ENCODE data around the gene FAM111B.
"Not testable (repeated sequence)": the region's sequence is repeated elsewhere in the genome, so short reads cannot be mapped to it uniquely, and the experiment has no call there.

Gene FAM111B

GRCh38 chr11:59095972-59096575 is 11.0 kb upstream of the FAM111B start:
- WGBS, result 86% methylated on average over 1 of the region's 5 CpGs
- not testable (repeated sequence) for H4K91ac ChIP-seq (ENCODE audit: low read length); H2BK15ac ChIP-seq (ENCODE audit: low read depth, poor library complexity, severe bottlenecking); H4K8ac ChIP-seq (ENCODE audit: low read length); H3K18ac ChIP-seq (ENCODE audit: low read depth in 1 of 2, low read length in 2 of 2); H3K14ac ChIP-seq (ENCODE audit: low read length in 2 of 2); H3K9ac ChIP-seq (ENCODE audit: low read length); H3K4me1 ChIP-seq (ENCODE audit: control insufficient read depth, insufficient read depth, low read depth, low read length); H3K4ac ChIP-seq (ENCODE audit: low read depth in 1 of 2, low read length in 2 of 2); H2AK5ac ChIP-seq (ENCODE audit: low read length, severe bottlenecking); H3K79me1 ChIP-seq (replicated peaks; ENCODE audit: low read length, poor library complexity, severe bottlenecking); DNase-seq; H2BK120ac ChIP-seq (ENCODE audit: low read depth, low read length); H2BK12ac ChIP-seq (ENCODE audit: low read length in 2 of 2); H3K9me3 ChIP-seq (ENCODE audit: control insufficient read depth, low read length); H3K4me2 ChIP-seq (ENCODE audit: low read length, poor library complexity, severe bottlenecking); H3K36me3 ChIP-seq (ENCODE audit: control insufficient read depth in 1 of 2, insufficient read depth in 2 of 2, low read depth in 1 of 2, low read length in 2 of 2); H3K4me3 ChIP-seq (ENCODE audit: insufficient read depth in 1 of 2, low read depth in 1 of 2, low read length in 2 of 2); H2BK5ac ChIP-seq (ENCODE audit: low read depth, low read length, poor library complexity, severe bottlenecking); H3K27ac ChIP-seq (ENCODE audit: low read length, poor library complexity, severe bottlenecking); H3K23ac ChIP-seq (ENCODE audit: low read length in 2 of 2); H2AFZ ChIP-seq (ENCODE audit: low read depth, low read length)
- peaks cover 3 to 11% of the 10 kb centered on the region in 2 experiments for H3K27me3 ChIP-seq (ENCODE audit: control insufficient read depth in 1 of 2, insufficient read depth in 1 of 2, low read length in 2 of 2)

- H3K4me3 ChIP-seq (ENCODE audit: insufficient read depth in 1 of 2, low read depth in 1 of 2, low read length in 2 of 2), result no peak overlapping the region
- H3K4me2 ChIP-seq (ENCODE audit: low read length, poor library complexity, severe bottlenecking), result no peak overlapping the region
- H2AFZ ChIP-seq (ENCODE audit: low read depth, low read length), result no peak overlapping the region
- no peak overlapping the region for H4K91ac ChIP-seq (ENCODE audit: low read length)
- no peak overlapping the region for H2AK5ac ChIP-seq (ENCODE audit: low read length, severe bottlenecking)
- H4K8ac ChIP-seq (ENCODE audit: low read length), result no peak overlapping the region
- H3K23ac ChIP-seq (ENCODE audit: low read length in 2 of 2), result no peak overlapping the region
- DNase-seq, result peak; percentile 71
- no peak overlapping the region for H3K27ac ChIP-seq (ENCODE audit: low read length, poor library complexity, severe bottlenecking)
- no peak overlapping the region for H2BK12ac ChIP-seq (ENCODE audit: low read length in 2 of 2)
- 91% methylated on average over 5 of the region's 5 CpGs for WGBS
- H3K36me3 ChIP-seq (ENCODE audit: control insufficient read depth in 1 of 2, insufficient read depth in 2 of 2, low read depth in 1 of 2, low read length in 2 of 2), result no peaks in the 10 kb centered on the region
- peaks cover 4% of the 10 kb centered on the region for H3K4me1 ChIP-seq (ENCODE audit: control insufficient read depth, insufficient read depth, low read depth, low read length)
- H3K4ac ChIP-seq (ENCODE audit: low read depth in 1 of 2, low read length in 2 of 2), result no peak overlapping the region
- no peaks in the 10 kb centered on the region for H3K79me1 ChIP-seq (replicated peaks; ENCODE audit: low read length, poor library complexity, severe bottlenecking)
- H3K27me3 ChIP-seq (ENCODE audit: control insufficient read depth in 1 of 2, insufficient read depth in 1 of 2, low read length in 2 of 2), result peaks cover 9 to 15% of the 10 kb centered on the region in 2 experiments
- H2BK5ac ChIP-seq (ENCODE audit: low read depth, low read length, poor library complexity, severe bottlenecking), result no peak overlapping the region
- H2BK15ac ChIP-seq (ENCODE audit: low read depth, poor library complexity, severe bottlenecking), result no peak overlapping the region
- H2BK120ac ChIP-seq (ENCODE audit: low read depth, low read length), result no peak overlapping the region
- H3K18ac ChIP-seq (ENCODE audit: low read depth in 1 of 2, low read length in 2 of 2), result no peak overlapping the region
- no peak overlapping the region for H3K9ac ChIP-seq (ENCODE audit: low read length)
- no peak overlapping the region for H3K14ac ChIP-seq (ENCODE audit: low read length in 2 of 2)
- no peaks in the 10 kb centered on the region for H3K9me3 ChIP-seq (ENCODE audit: control insufficient read depth, low read length)
Observed at GRCh38 chr11:59097113-59097708, 9.8 kb upstream of the FAM111B start.

- not testable (repeated sequence) for H3K4me1 ChIP-seq (ENCODE audit: control insufficient read depth, insufficient read depth, low read depth, low read length); H3K4me3 ChIP-seq (ENCODE audit: insufficient read depth in 1 of 2, low read depth in 1 of 2, low read length in 2 of 2)
Observed at GRCh38 chr11:59097938-59098337, 9.1 kb upstream of the FAM111B start.

DNA sequence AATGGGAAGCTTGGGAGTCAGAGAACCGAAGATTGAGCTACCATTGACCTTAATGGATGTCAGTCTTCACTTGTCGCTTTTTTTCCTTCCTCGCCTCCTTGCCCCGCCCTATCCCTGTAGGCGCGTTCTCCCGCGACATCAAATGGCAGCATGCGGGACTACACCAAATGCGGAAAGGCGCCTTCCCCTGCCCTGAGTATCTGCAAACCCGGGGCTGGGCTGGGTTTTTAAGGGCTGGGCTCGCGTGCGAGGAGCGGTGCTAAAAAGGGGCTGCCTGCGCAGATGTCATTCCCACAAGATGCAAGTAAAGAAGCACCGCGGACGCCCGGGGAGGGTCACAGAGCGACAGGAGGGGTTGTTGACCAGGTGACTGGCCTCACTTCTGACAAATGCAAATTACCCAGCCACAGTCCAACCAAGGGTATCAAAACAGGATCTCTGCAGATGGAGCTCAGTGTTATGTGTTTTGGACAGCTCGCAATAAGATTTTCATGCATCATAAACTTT is 4.7 kb upstream of the FAM111B start:
- H3K4ac ChIP-seq (ENCODE audit: low read depth in 1 of 2, low read length in 2 of 2), result no peak overlapping the region
- no peak overlapping the region for H2BK15ac ChIP-seq (ENCODE audit: low read depth, poor library complexity, severe bottlenecking)
- H3K27me3 ChIP-seq (ENCODE audit: control insufficient read depth in 1 of 2, insufficient read depth in 1 of 2, low read length in 2 of 2), result peaks cover 9 to 15% of the 10 kb centered on the region in 2 experiments
- no peak overlapping the region for H3K18ac ChIP-seq (ENCODE audit: low read depth in 1 of 2, low read length in 2 of 2)
- peak overlapping the region; percentile 41 for H4K8ac ChIP-seq (ENCODE audit: low read length)
- peaks cover 12% of the 10 kb centered on the region for H3K4me1 ChIP-seq (ENCODE audit: control insufficient read depth, insufficient read depth, low read depth, low read length)
- peaks cover 2% of the 10 kb centered on the region for H3K79me1 ChIP-seq (replicated peaks; ENCODE audit: low read length, poor library complexity, severe bottlenecking)
- H2AK5ac ChIP-seq (ENCODE audit: low read length, severe bottlenecking), result no peak overlapping the region
- WGBS, result 10% methylated on average over 23 of the region's 23 CpGs
- DNase-seq, result peak; percentile 63
- H3K36me3 ChIP-seq (ENCODE audit: control insufficient read depth in 1 of 2, insufficient read depth in 2 of 2, low read depth in 1 of 2, low read length in 2 of 2), result no peaks in the 10 kb centered on the region
- no peak overlapping the region for H3K23ac ChIP-seq (ENCODE audit: low read length in 2 of 2)
- H3K14ac ChIP-seq (ENCODE audit: low read length in 2 of 2), result no peak overlapping the region
- H4K91ac ChIP-seq (ENCODE audit: low read length), result no peak overlapping the region
- no peak overlapping the region for H2BK120ac ChIP-seq (ENCODE audit: low read depth, low read length)
- no peak overlapping the region for H2BK12ac ChIP-seq (ENCODE audit: low read length in 2 of 2)
- H3K9ac ChIP-seq (ENCODE audit: low read length), result peak overlapping the region; percentile 63
- no peak overlapping the region for H2AFZ ChIP-seq (ENCODE audit: low read depth, low read length)
- peak overlapping the region; percentile 62 for H3K4me2 ChIP-seq (ENCODE audit: low read length, poor library complexity, severe bottlenecking)
- peak overlapping the region; percentile 5 to 79 for H3K4me3 ChIP-seq (ENCODE audit: insufficient read depth in 1 of 2, low read depth in 1 of 2, low read length in 2 of 2)
- no peaks in the 10 kb centered on the region for H3K9me3 ChIP-seq (ENCODE audit: control insufficient read depth, low read length)
- H2BK5ac ChIP-seq (ENCODE audit: low read depth, low read length, poor library complexity, severe bottlenecking), result no peak overlapping the region
- H3K27ac ChIP-seq (ENCODE audit: low read length, poor library complexity, severe bottlenecking), result no peak overlapping the region

More at GRCh38 chr11:59097938-59098337, 9.1 kb upstream of the FAM111B start:
- H2BK15ac ChIP-seq (ENCODE audit: low read depth, poor library complexity, severe bottlenecking); H3K36me3 ChIP-seq (ENCODE audit: control insufficient read depth in 1 of 2, insufficient read depth in 2 of 2, low read depth in 1 of 2, low read length in 2 of 2); H3K18ac ChIP-seq (ENCODE audit: low read depth in 1 of 2, low read length in 2 of 2); H3K79me1 ChIP-seq (replicated peaks; ENCODE audit: low read length, poor library complexity, severe bottlenecking); H3K9me3 ChIP-seq (ENCODE audit: control insufficient read depth, low read length); H2AFZ ChIP-seq (ENCODE audit: low read depth, low read length); H3K9ac ChIP-seq (ENCODE audit: low read length); H2BK120ac ChIP-seq (ENCODE audit: low read depth, low read length); H3K27ac ChIP-seq (ENCODE audit: low read length, poor library complexity, severe bottlenecking); H2BK12ac ChIP-seq (ENCODE audit: low read length in 2 of 2); H3K4me2 ChIP-seq (ENCODE audit: low read length, poor library complexity, severe bottlenecking); H3K4ac ChIP-seq (ENCODE audit: low read depth in 1 of 2, low read length in 2 of 2); H4K8ac ChIP-seq (ENCODE audit: low read length); H3K14ac ChIP-seq (ENCODE audit: low read length in 2 of 2); H2BK5ac ChIP-seq (ENCODE audit: low read depth, low read length, poor library complexity, severe bottlenecking); H4K91ac ChIP-seq (ENCODE audit: low read length); H2AK5ac ChIP-seq (ENCODE audit: low read length, severe bottlenecking); H3K23ac ChIP-seq (ENCODE audit: low read length in 2 of 2); DNase-seq: not testable (repeated sequence)
- peaks cover 9 to 15% of the 10 kb centered on the region in 2 experiments for H3K27me3 ChIP-seq (ENCODE audit: control insufficient read depth in 1 of 2, insufficient read depth in 1 of 2, low read length in 2 of 2)
- 79% methylated on average over 8 of the region's 8 CpGs for WGBS
